HepG2 (cell line): ENCODE data around the gene OST4. TPM values are rescaled to one million over a fixed set of nuclear protein-coding genes. Genes with fewer than 3 reads are reported as not detected.

ENCODE experiments used
- ARID5B ChIP-seq: IDR thresholded peaks from 2 replicates; pipeline ENCODE4 v1.4.0; 2020; ENCODE audit warnings: mild to moderate bottlenecking, missing genetic modification reagents
- CERS6 ChIP-seq: sonication (generic); formaldehyde crosslinking; IDR thresholded peaks from 2 replicates; pipeline ENCODE4 v1.5.0; 2020; ENCODE audit warnings: missing genetic modification reagents
- CTCF ChIP-seq: sonication (generic); formaldehyde crosslinking; IDR thresholded peaks from 2 replicates; pipeline ENCODE4 v1.5.0; 2020; ENCODE audit warnings: mild to moderate bottlenecking, missing genetic modification reagents, moderate library complexity
- ELF1 ChIP-seq: sonication (generic); formaldehyde crosslinking; IDR thresholded peaks from 2 replicates; pipeline ENCODE4 v1.4.0; 2020; ENCODE audit warnings: missing genetic modification reagents
- FOXM1 ChIP-seq: sonication (generic); formaldehyde crosslinking; IDR thresholded peaks from 2 replicates; pipeline ENCODE4 v1.5.0; 2020; ENCODE audit warnings: missing genetic modification reagents
- GFI1 ChIP-seq: sonication (generic); formaldehyde crosslinking; IDR thresholded peaks from 2 replicates; pipeline ENCODE4 v1.5.0; 2020; ENCODE audit warnings: missing genetic modification reagents, mild to moderate bottlenecking, borderline replicate concordance
- IKZF1 ChIP-seq: fragments of 450-650 bp; IDR thresholded peaks from 2 replicates; pipeline ENCODE4 v1.7.1; 2016
- KAT7 ChIP-seq: IDR thresholded peaks from 2 replicates; pipeline ENCODE4 v1.6.1; 2018; ENCODE audit warnings: borderline replicate concordance, missing compliant biosample characterization
- PHB2 ChIP-seq: fragments of 450-650 bp; IDR thresholded peaks from 2 replicates; pipeline ENCODE4 v1.6.1; 2018; ENCODE audit not compliant: partially characterized antibody
- PLRG1 ChIP-seq: fragments of 450-650 bp; conservative IDR thresholded peaks from 2 replicates; pipeline ENCODE4 v1.6.1; 2016
- TAF15 ChIP-seq: fragments of 200-400 bp; formaldehyde crosslinking; IDR thresholded peaks from one replicate; pipeline ENCODE4 v1.6.1; 2018; ENCODE audit warnings: mild to moderate bottlenecking, low read depth, low read length; ENCODE audit not compliant: poor library complexity, severe bottlenecking
- TERF1 ChIP-seq: sonication (generic); formaldehyde crosslinking; IDR thresholded peaks from 2 replicates; pipeline ENCODE4 v1.8.0; 2022; ENCODE audit warnings: mild to moderate bottlenecking, missing genetic modification reagents, moderate library complexity
- TMF1 ChIP-seq: sonication (generic); formaldehyde crosslinking; IDR thresholded peaks from 2 replicates; pipeline ENCODE4 v1.8.1; 2022; ENCODE audit warnings: low read depth, missing genetic modification reagents
- ZBTB8A ChIP-seq: sonication (generic); formaldehyde crosslinking; IDR thresholded peaks from 2 replicates; pipeline ENCODE4 v1.4.0; 2020; ENCODE audit warnings: mild to moderate bottlenecking, low read depth, missing genetic modification reagents, borderline replicate concordance
- ZC3H13 ChIP-seq: sonication (generic); formaldehyde crosslinking; IDR thresholded peaks from 2 replicates; pipeline ENCODE4 v1.8.1; 2023; ENCODE audit warnings: mild to moderate bottlenecking, missing genetic modification reagents, moderate library complexity
- ZFP62 ChIP-seq: sonication (generic); formaldehyde crosslinking; IDR thresholded peaks from 2 replicates; pipeline ENCODE4 v1.4.0; 2020; ENCODE audit warnings: missing genetic modification reagents
- ZFP82 ChIP-seq: sonication (generic); formaldehyde crosslinking; IDR thresholded peaks from 2 replicates; pipeline ENCODE4 v1.5.1; 2020; ENCODE audit warnings: mild to moderate bottlenecking, missing genetic modification reagents, borderline replicate concordance
- ZNF383 ChIP-seq: sonication (generic); formaldehyde crosslinking; IDR thresholded peaks from 2 replicates; pipeline ENCODE4 v1.4.0; 2020; ENCODE audit warnings: missing genetic modification reagents, mild to moderate bottlenecking, borderline replicate concordance
- polyA plus RNA-seq, 8 experiments: library from polyadenylated mRNA; depleted of rRNA in 3 of 8; stranded (reverse) in 7 of 8; unstranded in 1 of 8; fragments of >200 nt; fragmentation: Illumina TruSeq in 4 of 8; extraction: Trizol in 4 of 8; gene quantifications; 2 replicates each; pipeline versions ENCODE4 v1.2.1 to v1.2.3, GENCODE V29; 2011 to 2016; ENCODE audit warnings: low read depth in 4 of 8, missing spikeins in 1 of 8, mixed read lengths in 1 of 8; ENCODE audit not compliant: insufficient read depth in 1 of 8
- total RNA-seq, 5 experiments: library from RNA; depleted of rRNA; stranded (reverse); fragments of >200 nt; fragmentation: Illumina TruSeq; extraction: Trizol; gene quantifications; 2 replicates each; pipeline ENCODE4 v1.2.3, GENCODE V29; 2016; ENCODE audit warnings: low read depth in 1 of 5

Gene OST4
- total and polyA plus RNA-seq, 2 of the 13 experiments (the other 11 are each of a cell fraction or from before 2014, with no cell fraction given): 498 to 584 TPM

GRCh38 chr2:27050996-27051901, 20.2 kb downstream of the OST4 start, which contains the start of gene AGBL5 (continued):
- TF ChIP-seq ZFP62 (CRISPR knock-in tag) (peak; percentile 8; the same call in 1 of the 2 replicates), ARID5B (CRISPR knock-in tag) (peak; percentile 35), ZC3H13 (CRISPR knock-in tag) (peak; percentile 59), FOXM1 (CRISPR knock-in tag) (no peak; the same call in 1 of the 2 replicates), TERF1 (CRISPR knock-in tag) (no peak), TMF1 (CRISPR knock-in tag) (peak; percentile 98), IKZF1 (no peak), ZFP82 (CRISPR knock-in tag) (peak; percentile 79), ZBTB8A (CRISPR knock-in tag) (peak; percentile 85), ELF1 (peak; percentile 86), CERS6 (CRISPR knock-in tag) (0 out of 2 replicates have a peak, but pooled peaks have one; percentile 23), PHB2 (no peak), GFI1 (CRISPR knock-in tag) (peak; percentile 93), TAF15 (no peak), CTCF (CRISPR knock-in tag) (no peak), ZNF383 (CRISPR knock-in tag) (0 out of 2 replicates have a peak, but pooled peaks have one; percentile 79), PLRG1 (no peak), KAT7 (peak; percentile 86)
